Cardiac muscle cell (in vitro differentiated cells and primary cell): ENCODE measurements around the gene MYLK. TPM values are rescaled to one million over a fixed set of nuclear protein-coding genes. Genes with fewer than 3 reads are reported as not detected.
A peak's percentile ranks its signal among the peaks of the same experiment; 100 is the strongest.

ENCODE experiments used
- DNase-seq, 2 donors: peaks; one replicate each; pipeline versions ENCODE4 v3.0.0 to v3.0.0-alpha.2; 2010 to 2017; ENCODE audit warnings: low read depth in 1 of 2, low spot score in 1 of 2
- H3K27ac ChIP-seq: fragments of 200-600 bp; sonication (generic); 2 replicates; pipeline ENCODE4 v1.5.1; 2016
- H3K27me3 ChIP-seq: fragments of 200-600 bp; sonication (generic); 2 replicates; pipeline ENCODE4 v1.6.0; 2016; ENCODE audit warnings: control low read depth
- H3K36me3 ChIP-seq: fragments of 200-600 bp; sonication (generic); 2 replicates; pipeline ENCODE4 v1.5.1; 2016; ENCODE audit warnings: control low read depth
- H3K4me1 ChIP-seq: fragments of 200-600 bp; sonication (generic); 2 replicates; pipeline ENCODE4 v1.8.1; 2017; ENCODE audit warnings: low read depth, mild to moderate bottlenecking, mixed run types
- H3K4me3 ChIP-seq: fragments of 200-600 bp; sonication (generic); 2 replicates; pipeline ENCODE4 v1.5.1; 2016; ENCODE audit warnings: mild to moderate bottlenecking
- H3K9me3 ChIP-seq: fragments of 200-600 bp; sonication (generic); 2 replicates; pipeline ENCODE4 v1.5.1; 2017; ENCODE audit warnings: low read depth, mild to moderate bottlenecking, control low read depth
- polyA plus RNA-seq: library from polyadenylated mRNA; unstranded; fragments of >200 nt; fragmentation: Nextera tagmentation; extraction: Ambion mirVana; gene quantifications from 2 replicates; pipeline ENCODE4 v1.2.1, GENCODE V29; 2016
- total RNA-seq: library from RNA; depleted of rRNA; stranded (reverse); fragments of >200 nt; gene quantifications from 2 replicates; pipeline ENCODE4 v1.2.3, GENCODE V29; 2016
- TF ChIP-seq, protein P1 (sequence below): IDR thresholded peaks from 2 replicates; pipeline ENCODE4 v1.5.1; 2012; ENCODE audit warnings: low read depth, mild to moderate bottlenecking, low read length

MYLK gene
- total and polyA plus RNA-seq, 2 experiments from 2014 or later, result 2.0 to 5.8 TPM

GRCh38 chr3:123880998-123881561 lies 3.1 kb downstream of the MYLK start:
- peaks cover 18% of the 10 kb centered on the region for H3K27me3 ChIP-seq
- no peak overlapping the region for H3K27ac ChIP-seq
- H3K36me3 ChIP-seq, result no peaks in the 10 kb centered on the region
- no peaks in the 10 kb centered on the region for H3K4me1 ChIP-seq
- no peak overlapping the region for H3K4me3 ChIP-seq
- no peaks in the 10 kb centered on the region for H3K9me3 ChIP-seq
- TF ChIP-seq, protein P1, sequence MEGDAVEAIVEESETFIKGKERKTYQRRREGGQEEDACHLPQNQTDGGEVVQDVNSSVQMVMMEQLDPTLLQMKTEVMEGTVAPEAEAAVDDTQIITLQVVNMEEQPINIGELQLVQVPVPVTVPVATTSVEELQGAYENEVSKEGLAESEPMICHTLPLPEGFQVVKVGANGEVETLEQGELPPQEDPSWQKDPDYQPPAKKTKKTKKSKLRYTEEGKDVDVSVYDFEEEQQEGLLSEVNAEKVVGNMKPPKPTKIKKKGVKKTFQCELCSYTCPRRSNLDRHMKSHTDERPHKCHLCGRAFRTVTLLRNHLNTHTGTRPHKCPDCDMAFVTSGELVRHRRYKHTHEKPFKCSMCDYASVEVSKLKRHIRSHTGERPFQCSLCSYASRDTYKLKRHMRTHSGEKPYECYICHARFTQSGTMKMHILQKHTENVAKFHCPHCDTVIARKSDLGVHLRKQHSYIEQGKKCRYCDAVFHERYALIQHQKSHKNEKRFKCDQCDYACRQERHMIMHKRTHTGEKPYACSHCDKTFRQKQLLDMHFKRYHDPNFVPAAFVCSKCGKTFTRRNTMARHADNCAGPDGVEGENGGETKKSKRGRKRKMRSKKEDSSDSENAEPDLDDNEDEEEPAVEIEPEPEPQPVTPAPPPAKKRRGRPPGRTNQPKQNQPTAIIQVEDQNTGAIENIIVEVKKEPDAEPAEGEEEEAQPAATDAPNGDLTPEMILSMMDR, result peak; percentile 68
- DNase-seq, result peak; percentile 14 to 66

DNA sequence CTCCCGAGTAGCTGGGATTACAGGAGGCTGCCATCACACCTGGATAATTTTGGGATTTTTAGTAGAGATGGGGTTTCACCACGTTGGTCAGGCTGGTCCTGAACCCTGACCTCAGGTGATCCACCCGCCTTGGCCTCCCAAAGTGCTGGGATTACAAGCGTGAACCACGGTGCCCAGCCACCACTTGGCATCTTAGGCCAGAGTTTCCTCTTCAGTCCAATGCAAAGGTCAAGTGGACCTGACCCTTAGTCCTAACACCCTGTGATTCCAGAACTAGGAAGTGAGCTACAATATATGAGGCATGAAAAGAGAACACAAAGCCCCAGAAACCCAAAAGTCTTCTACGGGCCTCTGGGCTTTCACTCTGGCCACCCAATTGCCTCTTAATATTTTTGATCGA lies 5.3 kb downstream of the MYLK start:
- no peak for DNase-seq
- Histone ChIP-seq H3K4me3 (no peak overlapping the region), H3K27me3 (peaks cover 16% of the 10 kb centered on the region), H3K9me3 (no peaks in the 10 kb centered on the region), H3K36me3 (no peaks in the 10 kb centered on the region), H3K4me1 (no peaks in the 10 kb centered on the region), H3K27ac (no peak overlapping the region)
- TF ChIP-seq, protein P1, result no peak

DNA sequence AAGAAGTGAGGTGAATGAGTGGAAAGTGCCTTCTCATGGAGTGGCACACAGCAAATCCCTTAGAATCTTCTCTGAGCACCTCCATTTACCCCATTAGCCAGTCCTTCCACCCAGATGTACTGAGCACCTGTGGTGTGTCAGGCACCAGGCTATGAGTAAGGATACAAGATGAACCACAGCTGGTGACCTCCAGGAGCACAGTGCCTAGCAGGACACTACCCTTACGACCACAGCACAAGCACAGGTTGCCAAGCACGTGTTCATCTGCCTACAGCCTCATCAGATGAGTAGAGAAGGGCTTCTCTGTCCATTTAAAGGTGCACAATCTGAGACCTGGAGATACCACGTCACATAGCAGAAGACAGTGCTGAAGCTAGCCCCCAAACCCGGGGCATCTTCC lies 6.2 kb downstream of the MYLK start:
- Histone ChIP-seq H3K27ac (no peak overlapping the region), H3K9me3 (no peaks in the 10 kb centered on the region), H3K36me3 (no peaks in the 10 kb centered on the region), H3K4me3 (no peak overlapping the region), H3K4me1 (no peaks in the 10 kb centered on the region), H3K27me3 (peaks cover 8% of the 10 kb centered on the region)
- TF ChIP-seq, protein P1, result no peak
- no peak for DNase-seq

DNA sequence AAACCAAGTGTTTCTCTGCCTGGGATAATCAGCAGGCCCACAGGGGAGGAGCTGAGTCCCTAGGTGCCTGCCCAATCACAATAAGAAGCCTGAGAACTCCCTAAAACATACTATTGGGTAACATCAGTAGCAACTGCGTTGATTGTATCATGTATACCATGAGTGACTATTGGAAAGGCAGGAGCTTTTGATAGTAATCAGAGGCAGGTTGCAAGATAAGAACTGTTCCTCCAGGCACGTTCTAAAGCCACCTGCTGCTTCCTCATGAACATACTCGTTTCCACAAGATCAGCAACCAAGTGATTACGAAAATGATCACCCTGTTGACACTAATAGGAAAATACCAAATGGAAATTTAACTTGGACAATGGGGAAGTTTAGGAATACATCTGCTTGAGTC lies 6.7 kb downstream of the MYLK start:
- peaks cover 3% of the 10 kb centered on the region for H3K27me3 ChIP-seq
- no peak overlapping the region for H3K4me3 ChIP-seq
- no peaks in the 10 kb centered on the region for H3K4me1 ChIP-seq
- H3K36me3 ChIP-seq, result no peaks in the 10 kb centered on the region
- DNase-seq, result no peak
- TF ChIP-seq, protein P1, result no peak
- H3K9me3 ChIP-seq, result no peaks in the 10 kb centered on the region
- no peak overlapping the region for H3K27ac ChIP-seq

- DNase-seq, result no peak
- no peak overlapping the region for H3K27ac ChIP-seq
- H3K9me3 ChIP-seq, result no peaks in the 10 kb centered on the region
- TF ChIP-seq, protein P1, result peak; percentile 23
- no peaks in the 10 kb centered on the region for H3K36me3 ChIP-seq
- H3K4me3 ChIP-seq, result no peak overlapping the region
- H3K27me3 ChIP-seq, result no peaks in the 10 kb centered on the region
- H3K4me1 ChIP-seq, result no peaks in the 10 kb centered on the region
These were observed 7.3 kb downstream of the MYLK start for GRCh38 chr3:123876858-123877257.
